GM23248 (cell line): ENCODE measurements around the gene PARVA.

Source experiments
- EZH2 ChIP-seq: fragments of 200-600 bp; sonication (generic); IDR thresholded peaks from 2 replicates; pipeline ENCODE4 v1.6.1; 2018; ENCODE audit warnings: antibody characterized with exemption, mild to moderate bottlenecking; ENCODE audit not compliant: insufficient read depth, poor library complexity, severe bottlenecking
- EZH2phosphoT487 ChIP-seq: fragments of 200-600 bp; sonication (generic); IDR thresholded peaks from 2 replicates; pipeline ENCODE4 v1.6.1; 2018; ENCODE audit warnings: antibody characterized with exemption, moderate library complexity, mild to moderate bottlenecking, low read depth; ENCODE audit not compliant: insufficient read depth

- TF ChIP-seq EZH2 = no peak
- TF ChIP-seq EZH2phosphoT487 = no peak
These were observed 64.0 kb downstream of the PARVA start for GRCh38 chr11:12441231-12441861.
